GM23248 (cell line): ENCODE measurements around the gene NACC2.

Experiments used
- EZH2 ChIP-seq: fragments of 200-600 bp; sonication (generic); IDR thresholded peaks from 2 replicates; pipeline ENCODE4 v1.6.1; 2018; ENCODE audit warnings: antibody characterized with exemption, mild to moderate bottlenecking; ENCODE audit not compliant: insufficient read depth, poor library complexity, severe bottlenecking
- EZH2phosphoT487 ChIP-seq: fragments of 200-600 bp; sonication (generic); IDR thresholded peaks from 2 replicates; pipeline ENCODE4 v1.6.1; 2018; ENCODE audit warnings: antibody characterized with exemption, moderate library complexity, mild to moderate bottlenecking, low read depth; ENCODE audit not compliant: insufficient read depth

DNA sequence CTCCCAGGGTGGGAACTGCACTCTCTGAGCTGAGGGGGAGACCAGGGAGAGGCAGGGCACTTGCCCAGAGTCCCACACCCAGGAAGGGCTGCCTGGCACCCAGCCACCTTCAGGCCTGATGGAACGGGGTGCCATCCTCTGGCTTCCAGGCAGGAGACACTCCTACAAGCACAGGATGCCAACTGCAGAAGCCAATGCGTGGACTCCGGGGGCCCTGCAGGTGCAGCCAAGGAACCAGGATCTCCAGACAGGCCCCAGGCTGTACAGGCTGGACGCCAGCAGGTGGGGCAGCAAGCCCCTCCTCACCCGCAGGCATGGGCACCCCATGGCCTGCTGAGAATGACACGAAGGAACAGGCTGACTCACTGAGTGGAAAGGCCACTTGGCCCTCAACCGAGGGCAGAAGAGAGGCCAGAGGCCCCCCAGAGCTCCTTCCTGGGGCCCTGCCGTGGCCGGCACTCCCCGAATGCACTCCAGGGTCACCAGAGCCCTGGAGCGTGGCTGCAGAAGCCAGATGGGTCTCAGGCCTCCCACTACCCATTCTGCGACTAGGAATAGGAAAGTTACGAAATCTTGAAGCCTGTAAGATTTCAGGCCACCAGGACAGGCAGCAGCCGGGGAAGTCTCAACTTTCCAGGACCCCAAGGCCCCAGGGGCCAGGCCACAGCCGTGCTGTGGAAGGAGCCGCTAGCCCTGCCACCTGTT is 15.7 kb downstream of the NACC2 start:
- TF ChIP-seq EZH2 (no peak), EZH2phosphoT487 (no peak)
